ENCODE measurements around the gene SMYD3.

Gene SMYD3

GRCh38 chr1:246064891-246065290, 442.2 kb downstream of the SMYD3 start:
- H3K4me2 ChIP-seq (ENCODE audit: low read depth, low read length, poor library complexity, severe bottlenecking) = no peak overlapping the region
- no peaks in the 10 kb centered on the region for H4K20me1 ChIP-seq (ENCODE audit: low read depth, low read length)
- no peak overlapping the region for H3K27ac ChIP-seq (ENCODE audit: low read depth, low read length)
- no peak overlapping the region for H3K9ac ChIP-seq (ENCODE audit: low read length)
- H3K9me2 ChIP-seq (replicated peaks; ENCODE audit: insufficient read depth, low read length) = no peaks in the 10 kb centered on the region
- no peaks in the 10 kb centered on the region for H3F3A ChIP-seq (ENCODE audit: insufficient read depth)
- H3K36me3 ChIP-seq (ENCODE audit: low read length) = no peaks in the 10 kb centered on the region
- no peaks in the 10 kb centered on the region for H3K9me3 ChIP-seq (ENCODE audit: insufficient read depth, low read length)
- H3K4me3 ChIP-seq (ENCODE audit: insufficient read depth, low read length, poor library complexity, severe bottlenecking) = no peak overlapping the region
- TF ChIP-seq EZH2phosphoT487 (conservative IDR thresholded peaks at IDR 0.05; ENCODE audit: low read length) (no peak), CTCF (IDR thresholded peaks at IDR 0.05; ENCODE audit: insufficient read depth, low read length, poor library complexity, severe bottlenecking) (no peak)
- H3K79me2 ChIP-seq (ENCODE audit: insufficient read depth, low read length) = no peaks in the 10 kb centered on the region
- no peaks in the 10 kb centered on the region for H3K27me3 ChIP-seq (ENCODE audit: low read length)
- no peak overlapping the region for H2AFZ ChIP-seq (ENCODE audit: low read depth, low read length, severe bottlenecking)

- no peaks in the 10 kb centered on the region for H3K36me3 ChIP-seq (ENCODE audit: low read length)
- TF ChIP-seq EZH2phosphoT487 (conservative IDR thresholded peaks at IDR 0.05; ENCODE audit: low read length) = no peak
- no peak for TF ChIP-seq CTCF (IDR thresholded peaks at IDR 0.05; ENCODE audit: insufficient read depth, low read length, poor library complexity, severe bottlenecking)
- no peaks in the 10 kb centered on the region for H3K27me3 ChIP-seq (ENCODE audit: low read length)
- no peaks in the 10 kb centered on the region for H3K9me3 ChIP-seq (ENCODE audit: insufficient read depth, low read length)
- no peaks in the 10 kb centered on the region for H4K20me1 ChIP-seq (ENCODE audit: low read depth, low read length)
- no peak overlapping the region for H3K27ac ChIP-seq (ENCODE audit: low read depth, low read length)
- H3K9me2 ChIP-seq (replicated peaks; ENCODE audit: insufficient read depth, low read length) = no peaks in the 10 kb centered on the region
- H3K4me2 ChIP-seq (ENCODE audit: low read depth, low read length, poor library complexity, severe bottlenecking) = no peak overlapping the region
- no peaks in the 10 kb centered on the region for H3F3A ChIP-seq (ENCODE audit: insufficient read depth)
- no peaks in the 10 kb centered on the region for H3K79me2 ChIP-seq (ENCODE audit: insufficient read depth, low read length)
- no peak overlapping the region for H3K9ac ChIP-seq (ENCODE audit: low read length)
- H2AFZ ChIP-seq (ENCODE audit: low read depth, low read length, severe bottlenecking) = no peak overlapping the region
- H3K4me3 ChIP-seq (ENCODE audit: insufficient read depth, low read length, poor library complexity, severe bottlenecking) = no peak overlapping the region
Observed at GRCh38 chr1:246063013-246063616, 444.0 kb downstream of the SMYD3 start.

- no peak for TF ChIP-seq CTCF (IDR thresholded peaks at IDR 0.05; ENCODE audit: insufficient read depth, low read length, poor library complexity, severe bottlenecking)
- TF ChIP-seq EZH2phosphoT487 (conservative IDR thresholded peaks at IDR 0.05; ENCODE audit: low read length) = no peak
- no peak overlapping the region for H3K4me2 ChIP-seq (ENCODE audit: low read depth, low read length, poor library complexity, severe bottlenecking)
- no peak overlapping the region for H3K9ac ChIP-seq (ENCODE audit: low read length)
- no peaks in the 10 kb centered on the region for H3K9me2 ChIP-seq (replicated peaks; ENCODE audit: insufficient read depth, low read length)
- no peaks in the 10 kb centered on the region for H4K20me1 ChIP-seq (ENCODE audit: low read depth, low read length)
- H3K9me3 ChIP-seq (ENCODE audit: insufficient read depth, low read length) = no peaks in the 10 kb centered on the region
- no peak overlapping the region for H3K4me3 ChIP-seq (ENCODE audit: insufficient read depth, low read length, poor library complexity, severe bottlenecking)
- no peaks in the 10 kb centered on the region for H3K27me3 ChIP-seq (ENCODE audit: low read length)
- H3K79me2 ChIP-seq (ENCODE audit: insufficient read depth, low read length) = no peaks in the 10 kb centered on the region
- H3K27ac ChIP-seq (ENCODE audit: low read depth, low read length) = no peak overlapping the region
- no peaks in the 10 kb centered on the region for H3F3A ChIP-seq (ENCODE audit: insufficient read depth)
- H3K36me3 ChIP-seq (ENCODE audit: low read length) = no peaks in the 10 kb centered on the region
- no peak overlapping the region for H2AFZ ChIP-seq (ENCODE audit: low read depth, low read length, severe bottlenecking)
Observed at GRCh38 chr1:246058466-246058865, 448.6 kb downstream of the SMYD3 start.
